NB4 (cell line): Measurements from ENCODE around the gene CALCOCO1.

Experiments used
- CTCF ChIP-seq: IDR thresholded peaks from one replicate; pipeline ENCODE4 v1.5.1; 2012; ENCODE audit warnings: low read depth, low read length
- POLR2A ChIP-seq: IDR thresholded peaks from 2 replicates; pipeline ENCODE4 v1.6.1; 2011; ENCODE audit warnings: mild to moderate bottlenecking; ENCODE audit not compliant: insufficient read length; ENCODE audit errors: extremely low read depth

GRCh38 chr12:53696285-53696654, 31.0 kb downstream of the CALCOCO1 start:
- TF ChIP-seq CTCF (no peak), POLR2A (no peak)
